HUES48 (cell line): ENCODE results near the gene CEP128.

Source experiments
- H3K27ac ChIP-seq: one replicate; pipeline ENCODE4 v1.7.0; 2013; ENCODE audit warnings: low read depth, low read length, inconsistent platforms
- H3K27me3 ChIP-seq: 2 replicates; pipeline ENCODE4 v1.6.1; 2013; ENCODE audit warnings: mild to moderate bottlenecking, low read length; ENCODE audit not compliant: control insufficient read depth, insufficient read depth
- H3K36me3 ChIP-seq: 2 replicates; pipeline ENCODE4 v1.6.1; 2013; ENCODE audit warnings: low read length; ENCODE audit not compliant: control insufficient read depth, insufficient read depth
- H3K4me1 ChIP-seq: 2 replicates; pipeline ENCODE4 v1.6.1; 2013; ENCODE audit warnings: mild to moderate bottlenecking, low read length; ENCODE audit not compliant: control insufficient read depth, insufficient read depth
- H3K4me3 ChIP-seq: 2 replicates; pipeline ENCODE4 v1.5.1; 2013; ENCODE audit warnings: mild to moderate bottlenecking, low read depth, low read length
- H3K9ac ChIP-seq: 2 replicates; pipeline ENCODE4 v1.6.1; 2013; ENCODE audit warnings: mild to moderate bottlenecking, low read depth, low read length, moderate library complexity
- H3K9me3 ChIP-seq: 2 replicates; pipeline ENCODE4 v1.6.1; 2013; ENCODE audit warnings: low read length; ENCODE audit not compliant: control insufficient read depth, insufficient read depth

The CEP128 gene

GRCh38 chr14:80901822-80902221, 39.7 kb downstream of the CEP128 start:
- H3K4me1 ChIP-seq, result peaks cover 11% of the 10 kb centered on the region; the same call in 1 of the 2 replicates
- no peak overlapping the region for H3K4me3 ChIP-seq
- no peak overlapping the region for H3K27ac ChIP-seq
- no peak overlapping the region for H3K9ac ChIP-seq
- H3K27me3 ChIP-seq, result no peaks in the 10 kb centered on the region
- H3K36me3 ChIP-seq, result peaks cover 20% of the 10 kb centered on the region; the same call in 1 of the 2 replicates
- H3K9me3 ChIP-seq, result no peaks in the 10 kb centered on the region

- Histone ChIP-seq H3K9ac (no peak overlapping the region), H3K36me3 (peaks cover 20% of the 10 kb centered on the region; the same call in 1 of the 2 replicates), H3K27me3 (no peaks in the 10 kb centered on the region), H3K4me1 (peaks cover 11% of the 10 kb centered on the region; the same call in 1 of the 2 replicates), H3K27ac (no peak overlapping the region), H3K4me3 (no peak overlapping the region), H3K9me3 (no peaks in the 10 kb centered on the region)
These were observed 40.3 kb downstream of the CEP128 start for GRCh38 chr14:80901260-80901659.

- no peak overlapping the region for H3K9ac ChIP-seq
- H3K27me3 ChIP-seq, result no peaks in the 10 kb centered on the region
- H3K4me3 ChIP-seq, result no peak overlapping the region
- no peaks in the 10 kb centered on the region for H3K4me1 ChIP-seq
- H3K36me3 ChIP-seq, result no peaks in the 10 kb centered on the region
- H3K27ac ChIP-seq, result no peak overlapping the region
- H3K9me3 ChIP-seq, result peaks cover 12% of the 10 kb centered on the region; the same call in 1 of the 2 replicates
These were observed 68.9 kb downstream of the CEP128 start for GRCh38 chr14:80872645-80873044.

GRCh38 chr14:80868260-80868659, 73.3 kb downstream of the CEP128 start:
- H3K9me3 ChIP-seq, result peaks cover 12% of the 10 kb centered on the region; the same call in 1 of the 2 replicates
- no peaks in the 10 kb centered on the region for H3K4me1 ChIP-seq
- no peak overlapping the region for H3K9ac ChIP-seq
- H3K36me3 ChIP-seq, result no peaks in the 10 kb centered on the region
- H3K4me3 ChIP-seq, result no peak overlapping the region
- H3K27me3 ChIP-seq, result no peaks in the 10 kb centered on the region
- no peak overlapping the region for H3K27ac ChIP-seq

- Histone ChIP-seq H3K36me3 (no peaks in the 10 kb centered on the region), H3K4me3 (no peak overlapping the region), H3K4me1 (no peaks in the 10 kb centered on the region), H3K9ac (no peak overlapping the region), H3K27ac (no peak overlapping the region), H3K9me3 (peaks cover 12% of the 10 kb centered on the region; the same call in 1 of the 2 replicates), H3K27me3 (no peaks in the 10 kb centered on the region)
These were observed 73.7 kb downstream of the CEP128 start for GRCh38 chr14:80867798-80868197.

- H3K36me3 ChIP-seq, result no peaks in the 10 kb centered on the region
- H3K4me3 ChIP-seq, result no peak overlapping the region
- H3K9ac ChIP-seq, result no peak overlapping the region
- no peaks in the 10 kb centered on the region for H3K27me3 ChIP-seq
- H3K4me1 ChIP-seq, result no peaks in the 10 kb centered on the region
- peaks cover 12% of the 10 kb centered on the region; the same call in 1 of the 2 replicates for H3K9me3 ChIP-seq
- H3K27ac ChIP-seq, result no peak overlapping the region
These were observed 74.4 kb downstream of the CEP128 start for GRCh38 chr14:80867091-80867490.

- peaks cover 12% of the 10 kb centered on the region; the same call in 1 of the 2 replicates for H3K9me3 ChIP-seq
- no peak overlapping the region for H3K27ac ChIP-seq
- H3K9ac ChIP-seq, result no peak overlapping the region
- H3K4me3 ChIP-seq, result no peak overlapping the region
- H3K4me1 ChIP-seq, result no peaks in the 10 kb centered on the region
- no peaks in the 10 kb centered on the region for H3K36me3 ChIP-seq
- H3K27me3 ChIP-seq, result no peaks in the 10 kb centered on the region
These were observed 76.0 kb downstream of the CEP128 start for GRCh38 chr14:80865565-80865964.

GRCh38 chr14:80862983-80863382, 78.6 kb downstream of the CEP128 start:
- H3K27me3 ChIP-seq, result no peaks in the 10 kb centered on the region
- no peak overlapping the region for H3K27ac ChIP-seq
- H3K9me3 ChIP-seq, result 0 out of 2 replicates have a peak, but pooled peaks cover 1% of the 10 kb centered on the region
- H3K4me3 ChIP-seq, result no peak overlapping the region
- no peak overlapping the region for H3K9ac ChIP-seq
- no peaks in the 10 kb centered on the region for H3K36me3 ChIP-seq
- no peaks in the 10 kb centered on the region for H3K4me1 ChIP-seq

- H3K27ac ChIP-seq, result no peak overlapping the region
- H3K27me3 ChIP-seq, result no peaks in the 10 kb centered on the region
- no peak overlapping the region for H3K9ac ChIP-seq
- no peak overlapping the region for H3K4me3 ChIP-seq
- H3K4me1 ChIP-seq, result no peaks in the 10 kb centered on the region
- H3K9me3 ChIP-seq, result no peaks in the 10 kb centered on the region
- no peaks in the 10 kb centered on the region for H3K36me3 ChIP-seq
These were observed 79.0 kb downstream of the CEP128 start for GRCh38 chr14:80862541-80862940.

- Histone ChIP-seq H3K9me3 (no peaks in the 10 kb centered on the region), H3K36me3 (no peaks in the 10 kb centered on the region), H3K4me3 (no peak overlapping the region), H3K4me1 (no peaks in the 10 kb centered on the region), H3K27me3 (no peaks in the 10 kb centered on the region), H3K27ac (no peak overlapping the region), H3K9ac (no peak overlapping the region)
These were observed 91.2 kb downstream of the CEP128 start for GRCh38 chr14:80850197-80850814.

GRCh38 chr14:80847070-80847469, 94.5 kb downstream of the CEP128 start:
- no peak overlapping the region for H3K4me3 ChIP-seq
- no peaks in the 10 kb centered on the region for H3K36me3 ChIP-seq
- H3K27me3 ChIP-seq, result no peaks in the 10 kb centered on the region
- no peak overlapping the region for H3K9ac ChIP-seq
- H3K27ac ChIP-seq, result no peak overlapping the region
- H3K9me3 ChIP-seq, result no peaks in the 10 kb centered on the region
- H3K4me1 ChIP-seq, result peaks cover 6% of the 10 kb centered on the region; the same call in 1 of the 2 replicates
